ENCODE results near the gene ABI2.

- TF ChIP-seq EZH2 (IDR thresholded peaks at IDR 0.05; ENCODE audit: low read length, missing control alignments) (no peak), CTCF (conservative IDR thresholded peaks at IDR 0.05 in 1 of 2, IDR thresholded peaks at IDR 0.05 in 1 of 2; ENCODE audit: low read depth in 1 of 2, low read length in 2 of 2) (no peak)
Observed at GRCh38 chr2:203450561-203450960, 122.4 kb downstream of the ABI2 start.

Data from fibroblast of lung (primary cell).